ENCODE results near the gene PRR36. TPM values are rescaled to one million over a fixed set of nuclear protein-coding genes. Genes with fewer than 3 reads are reported as not detected.
"Not testable (repeated sequence)": the region's sequence is repeated elsewhere in the genome, so short reads cannot be mapped to it uniquely, and the experiment has no call there.

PRR36 gene
- total and polyA plus RNA-seq, 2 donors = 0.10 to 0.11 TPM

- H3K27ac ChIP-seq (ENCODE audit: low read depth) = no peak overlapping the region
Observed at GRCh38 chr19:7899751-7900378, 25.7 kb upstream of the PRR36 start.

GRCh38 chr19:7898967-7899366 is 24.8 kb upstream of the PRR36 start:
- Histone ChIP-seq H3K4me1 (ENCODE audit: insufficient read depth) (no peaks in the 10 kb centered on the region), H3K27ac (ENCODE audit: low read depth) (no peak overlapping the region), H3K4me3 (ENCODE audit: low read depth, low read length) (no peak overlapping the region), H3K36me3 (ENCODE audit: insufficient read depth) (no peaks in the 10 kb centered on the region)
- WGBS = 91% methylated on average over 16 of the region's 16 CpGs
- DNase-seq (ENCODE audit: extremely low spot score) = no peak

More at GRCh38 chr19:7899751-7900378, 25.7 kb upstream of the PRR36 start:
- WGBS = 90% methylated on average over 34 of the region's 34 CpGs
- no peaks in the 10 kb centered on the region for H3K4me1 ChIP-seq (ENCODE audit: insufficient read depth)
- H3K4me3 ChIP-seq (ENCODE audit: low read depth, low read length) = no peak overlapping the region
- no peaks in the 10 kb centered on the region for H3K36me3 ChIP-seq (ENCODE audit: insufficient read depth)
- DNase-seq (ENCODE audit: extremely low spot score) = no peak

GRCh38 chr19:7897292-7897691 is 23.1 kb upstream of the PRR36 start:
- Histone ChIP-seq H3K4me3 (ENCODE audit: low read depth, low read length) (no peak overlapping the region), H3K36me3 (ENCODE audit: insufficient read depth) (no peaks in the 10 kb centered on the region), H3K27ac (ENCODE audit: low read depth) (no peak overlapping the region), H3K4me1 (ENCODE audit: insufficient read depth) (no peaks in the 10 kb centered on the region)
- DNase-seq (ENCODE audit: extremely low spot score) = no peak
- WGBS = 84% methylated on average over 11 of the region's 11 CpGs

- no peaks in the 10 kb centered on the region for H3K36me3 ChIP-seq (ENCODE audit: insufficient read depth)
- H3K4me3 ChIP-seq (ENCODE audit: low read depth, low read length) = no peak overlapping the region
- WGBS = 84% methylated on average over 13 of the region's 13 CpGs
- no peak for DNase-seq (ENCODE audit: extremely low spot score)
- no peaks in the 10 kb centered on the region for H3K4me1 ChIP-seq (ENCODE audit: insufficient read depth)
- H3K27ac ChIP-seq (ENCODE audit: low read depth) = no peak overlapping the region
Observed at GRCh38 chr19:7895565-7895964, 21.4 kb upstream of the PRR36 start.

- DNase-seq (ENCODE audit: extremely low spot score) = no peak
- Histone ChIP-seq H3K36me3 (ENCODE audit: insufficient read depth) (no peaks in the 10 kb centered on the region), H3K4me1 (ENCODE audit: insufficient read depth) (no peaks in the 10 kb centered on the region), H3K27ac (ENCODE audit: low read depth) (peak overlapping the region; percentile 67), H3K4me3 (ENCODE audit: low read depth, low read length) (no peak overlapping the region)
- WGBS = 45% methylated on average over 18 of the region's 18 CpGs
Observed at GRCh38 chr19:7894612-7895309, 20.6 kb upstream of the PRR36 start.

- H3K36me3 ChIP-seq (ENCODE audit: insufficient read depth); H3K27ac ChIP-seq (ENCODE audit: low read depth); DNase-seq (ENCODE audit: extremely low spot score); H3K4me1 ChIP-seq (ENCODE audit: insufficient read depth); H3K4me3 ChIP-seq (ENCODE audit: low read depth, low read length): not testable (repeated sequence)
- WGBS = 75% methylated on average over 18 of the region's 18 CpGs
Observed at GRCh38 chr19:7893362-7894101, 19.3 kb upstream of the PRR36 start.

- no peak overlapping the region for H3K4me3 ChIP-seq (ENCODE audit: low read depth, low read length)
Observed at GRCh38 chr19:7888826-7889217, 14.6 kb upstream of the PRR36 start.

GRCh38 chr19:7888145-7888825 is 14.1 kb upstream of the PRR36 start, which contains the start of gene LRRC8E:
TSS of gene LRRC8E (plus strand) at chr19:7888510. CDS start at chr19:7895604, 7,094 bp downstream.
- Histone ChIP-seq H3K4me3 (ENCODE audit: low read depth, low read length) (peak within 1 kb of the TSS; percentile 3), H3K27ac (ENCODE audit: low read depth) (no peak within 1 kb of the TSS), H3K36me3 (ENCODE audit: insufficient read depth) (no peaks in the 10 kb centered on the region), H3K4me1 (ENCODE audit: insufficient read depth) (no peaks in the 10 kb centered on the region)
- 10% methylated on average over 53 of the region's 53 CpGs for WGBS
- DNase-seq (ENCODE audit: extremely low spot score) = no peak

More at GRCh38 chr19:7888826-7889217, 14.6 kb upstream of the PRR36 start:
- WGBS = 75% methylated on average over 8 of the region's 8 CpGs
- H3K36me3 ChIP-seq (ENCODE audit: insufficient read depth) = no peaks in the 10 kb centered on the region
- no peaks in the 10 kb centered on the region for H3K4me1 ChIP-seq (ENCODE audit: insufficient read depth)
- DNase-seq (ENCODE audit: extremely low spot score) = no peak
- H3K27ac ChIP-seq (ENCODE audit: low read depth) = no peak overlapping the region

GRCh38 chr19:7887408-7888144 is 13.4 kb upstream of the PRR36 start:
- H3K36me3 ChIP-seq (ENCODE audit: insufficient read depth) = no peaks in the 10 kb centered on the region
- H3K4me1 ChIP-seq (ENCODE audit: insufficient read depth) = no peaks in the 10 kb centered on the region
- WGBS = 79% methylated on average over 16 of the region's 16 CpGs
- no peak overlapping the region for H3K27ac ChIP-seq (ENCODE audit: low read depth)
- H3K4me3 ChIP-seq (ENCODE audit: low read depth, low read length) = no peak overlapping the region
- no peak for DNase-seq (ENCODE audit: extremely low spot score)

- DNase-seq (ENCODE audit: extremely low spot score) = no peak
- no peak overlapping the region for H3K4me3 ChIP-seq (ENCODE audit: low read depth, low read length)
- no peaks in the 10 kb centered on the region for H3K4me1 ChIP-seq (ENCODE audit: insufficient read depth)
- H3K27ac ChIP-seq (ENCODE audit: low read depth) = no peak overlapping the region
- H3K36me3 ChIP-seq (ENCODE audit: insufficient read depth) = no peaks in the 10 kb centered on the region
- 77% methylated on average over 8 of the region's 8 CpGs for WGBS
Observed at GRCh38 chr19:7885818-7886217, 11.6 kb upstream of the PRR36 start.

- H3K4me3 ChIP-seq (ENCODE audit: low read depth, low read length) = no peak overlapping the region
- no peak for DNase-seq (ENCODE audit: extremely low spot score)
- WGBS = 74% methylated on average over 2 of the region's 2 CpGs
- H3K27ac ChIP-seq (ENCODE audit: low read depth) = no peak overlapping the region
- H3K36me3 ChIP-seq (ENCODE audit: insufficient read depth) = no peaks in the 10 kb centered on the region
- no peaks in the 10 kb centered on the region for H3K4me1 ChIP-seq (ENCODE audit: insufficient read depth)
Observed at GRCh38 chr19:7883796-7884570, 9.8 kb upstream of the PRR36 start.

- Histone ChIP-seq H3K36me3 (ENCODE audit: insufficient read depth) (no peaks in the 10 kb centered on the region), H3K4me1 (ENCODE audit: insufficient read depth) (no peaks in the 10 kb centered on the region), H3K27ac (ENCODE audit: low read depth) (no peak overlapping the region), H3K4me3 (ENCODE audit: low read depth, low read length) (no peak overlapping the region)
- WGBS = 90% methylated on average over 4 of the region's 4 CpGs
- no peak for DNase-seq (ENCODE audit: extremely low spot score)
Observed at GRCh38 chr19:7883105-7883504, 8.9 kb upstream of the PRR36 start.
